Hair follicle dermal papilla cell (primary cell): ENCODE results near the gene CHI3L2. TPM values are rescaled to one million over a fixed set of nuclear protein-coding genes. Genes with fewer than 3 reads are reported as not detected.

ENCODE experiments used
- small RNA-seq: library from RNA; depleted of rRNA; stranded (forward); fragments of <200 nt; gene quantifications from one replicate; pipeline ENCODE3, GENCODE V24; 2012
- total RNA-seq: library from RNA; depleted of rRNA; stranded (reverse); fragments of >200 nt; gene quantifications from 2 replicates; pipeline ENCODE4 v1.2.3, GENCODE V29; 2012

The CHI3L2 gene, protein sequence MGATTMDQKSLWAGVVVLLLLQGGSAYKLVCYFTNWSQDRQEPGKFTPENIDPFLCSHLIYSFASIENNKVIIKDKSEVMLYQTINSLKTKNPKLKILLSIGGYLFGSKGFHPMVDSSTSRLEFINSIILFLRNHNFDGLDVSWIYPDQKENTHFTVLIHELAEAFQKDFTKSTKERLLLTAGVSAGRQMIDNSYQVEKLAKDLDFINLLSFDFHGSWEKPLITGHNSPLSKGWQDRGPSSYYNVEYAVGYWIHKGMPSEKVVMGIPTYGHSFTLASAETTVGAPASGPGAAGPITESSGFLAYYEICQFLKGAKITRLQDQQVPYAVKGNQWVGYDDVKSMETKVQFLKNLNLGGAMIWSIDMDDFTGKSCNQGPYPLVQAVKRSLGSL
- total RNA-seq: 0.49 TPM in 1 of 2 replicates, not detected in the other

DNA sequence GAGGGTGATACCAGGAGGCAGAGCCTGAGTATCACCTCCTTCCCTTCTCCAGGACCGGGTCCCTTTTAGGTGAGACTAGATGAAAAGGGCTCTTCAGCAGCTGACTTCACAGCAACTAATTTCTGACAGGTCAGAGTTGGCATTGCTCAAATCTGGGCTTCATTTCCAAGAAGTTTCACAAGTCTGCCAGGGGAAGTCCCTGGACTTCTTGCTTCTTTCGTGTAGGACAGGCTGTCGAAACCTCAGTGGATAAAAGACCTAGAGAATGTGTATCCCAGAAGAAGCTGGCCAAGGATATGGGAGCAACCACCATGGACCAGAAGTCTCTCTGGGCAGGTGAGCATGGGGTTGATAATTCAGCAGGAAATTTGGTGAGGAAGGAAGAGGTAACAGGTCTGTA is at the start of gene CHI3L2:
TSS of gene CHI3L2 (plus strand) at position 280 of the 400 bp plus-strand sequence. CDS start at position 297, 17 bp downstream.

DNA sequence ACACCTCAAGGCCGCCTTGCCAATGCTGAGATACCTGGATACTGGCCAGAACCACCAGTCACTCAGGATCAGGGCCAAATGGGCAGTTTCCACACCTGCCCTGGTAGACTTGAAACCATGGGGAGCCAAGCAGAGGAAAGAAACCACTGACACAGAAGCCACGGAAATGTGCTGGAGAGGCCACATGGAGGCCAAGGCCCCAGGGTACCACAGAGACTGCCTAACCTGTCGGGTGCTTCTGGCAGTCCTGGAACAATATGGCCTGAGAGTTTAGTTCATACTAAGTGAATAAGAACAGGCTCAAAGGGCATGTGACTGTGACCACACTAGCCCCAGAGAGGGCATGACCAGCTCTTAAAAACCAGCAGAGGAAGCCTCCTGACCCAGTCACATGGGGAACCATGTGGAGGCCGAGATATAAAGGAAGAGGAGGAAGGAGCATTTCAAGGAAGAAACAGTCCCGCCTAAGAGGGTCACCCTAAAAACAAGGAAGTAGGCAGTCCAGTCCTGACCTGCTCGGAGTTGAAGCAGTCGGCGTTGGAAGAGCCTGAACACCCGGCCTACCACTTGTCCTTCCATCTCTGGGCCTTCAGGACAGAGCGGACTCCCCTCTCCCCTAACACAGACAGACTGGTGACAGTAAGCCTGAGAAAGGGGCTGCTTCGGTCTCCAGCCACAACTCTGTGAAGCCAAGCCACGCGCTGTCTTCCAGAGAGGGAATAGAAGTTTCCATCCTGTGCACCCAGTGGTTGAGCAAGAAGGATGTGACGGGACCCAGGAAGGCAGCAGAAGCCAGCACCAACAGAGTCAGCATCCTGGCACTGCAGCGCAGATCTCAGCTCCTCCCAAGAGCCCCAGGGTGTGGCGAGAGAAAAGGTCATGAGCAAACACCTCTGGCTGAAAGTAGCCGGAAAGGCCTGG is 27.4 kb upstream of the CHI3L2 start, which contains the start of gene DENND2D:
TSS of gene DENND2D (minus strand) at position 766 of the 921 bp plus-strand sequence. CDS start at position 579, 187 bp downstream.

DNA sequence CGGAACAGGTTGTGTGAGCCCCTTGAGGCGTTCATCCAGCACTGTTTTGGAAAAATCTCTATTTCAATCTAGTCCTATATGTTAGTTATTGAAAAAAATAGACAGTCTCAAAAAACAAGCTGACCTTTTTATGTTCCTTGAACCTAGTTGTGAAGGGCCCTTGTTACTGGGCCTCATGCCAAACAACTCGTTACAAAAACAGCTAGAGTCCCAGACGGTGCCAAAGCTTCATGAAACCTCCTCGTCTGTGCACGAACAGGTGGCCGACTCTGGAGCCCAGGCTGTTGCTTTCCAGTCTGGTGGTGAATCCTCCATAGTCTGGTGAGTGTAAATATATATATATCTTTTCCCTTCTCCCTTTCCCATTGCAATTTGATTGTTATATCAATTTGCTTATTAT is 63.1 kb downstream of the CHI3L2 start, which contains the start of gene CHIA:
TSS of gene CHIA (plus strand) at position 222 of the 400 bp plus-strand sequence. CDS start 19,617 bp downstream, outside the sequence.

Small RNAs within 50 kb of the gene (small RNA-seq; reads per million reads assigned to genes)
- not detected for gene AL355816.1

Other genes with a start within 250 kb of the CHI3L2 start
- gene DRAM2, start 87.6 kb upstream of the CHI3L2 start, total RNA-seq: 49.9 and 61.7 TPM in 2 replicates
- gene CEPT1, start 87.5 kb upstream of the CHI3L2 start, total RNA-seq: 35.9 and 37.6 TPM in 2 replicates
- gene DENND2D, start 27.1 kb upstream of the CHI3L2 start, total RNA-seq: 5.5 and 10.0 TPM in 2 replicates
- not detected in 2 replicates for gene CHIA, start 63.1 kb downstream of the CHI3L2 start, total RNA-seq
- 0.36 and 0.49 TPM in 2 replicates for gene OVGP1, start 200.0 kb downstream of the CHI3L2 start, total RNA-seq
- gene WDR77, start 221.5 kb downstream of the CHI3L2 start, total RNA-seq: 33.3 and 35.7 TPM in 2 replicates
- gene ATP5PB, start 221.8 kb downstream of the CHI3L2 start, total RNA-seq: 98.8 and 100 TPM in 2 replicates
- not detected in 2 replicates for gene C1orf162, start 246.3 kb downstream of the CHI3L2 start, total RNA-seq